Skeletal muscle satellite cell (primary cell): Measurements from ENCODE around the gene BCL2L14.

ENCODE experiments used
- H3K27me3 ChIP-seq: 2 replicates; pipeline ENCODE4 v1.7.0; 2013; ENCODE audit warnings: low read length; ENCODE audit not compliant: control insufficient read depth, insufficient read depth
- H3K36me3 ChIP-seq: 2 replicates; pipeline ENCODE4 v1.7.0; 2013; ENCODE audit warnings: mild to moderate bottlenecking, control low read depth, low read length; ENCODE audit not compliant: insufficient read depth
- H3K4me1 ChIP-seq: 2 replicates; pipeline ENCODE4 v1.7.0; 2013; ENCODE audit warnings: low read length; ENCODE audit not compliant: control insufficient read depth, insufficient read depth
- H3K4me2 ChIP-seq: 2 replicates; pipeline ENCODE4 v1.7.0; 2013; ENCODE audit warnings: mild to moderate bottlenecking, low read length
- H3K4me3 ChIP-seq: 2 replicates; pipeline ENCODE4 v1.7.0; 2013; ENCODE audit warnings: low read length
- H3K9ac ChIP-seq: 2 replicates; pipeline ENCODE4 v1.7.0; 2013; ENCODE audit warnings: mild to moderate bottlenecking, low read depth, low read length, moderate library complexity
- H3K9me3 ChIP-seq: replicated peaks from 2 replicates; pipeline ENCODE4 v1.7.0; 2013; ENCODE audit warnings: mild to moderate bottlenecking, control low read depth, low read length

BCL2L14 gene

GRCh38 chr12:12064596-12064995 lies 6.1 kb upstream of the BCL2L14 start:
- H3K4me3 ChIP-seq: no peak overlapping the region
- H3K9me3 ChIP-seq: no peaks in the 10 kb centered on the region
- H3K36me3 ChIP-seq: no peaks in the 10 kb centered on the region
- H3K4me1 ChIP-seq: no peaks in the 10 kb centered on the region
- H3K9ac ChIP-seq: no peak overlapping the region
- H3K27me3 ChIP-seq: peaks cover 6% of the 10 kb centered on the region
- H3K4me2 ChIP-seq: no peak overlapping the region

GRCh38 chr12:12068751-12069150 lies 2.0 kb upstream of the BCL2L14 start:
- no peaks in the 10 kb centered on the region for H3K36me3 ChIP-seq
- no peak overlapping the region for H3K4me2 ChIP-seq
- no peaks in the 10 kb centered on the region for H3K4me1 ChIP-seq
- H3K4me3 ChIP-seq: no peak overlapping the region
- H3K9ac ChIP-seq: no peak overlapping the region
- H3K27me3 ChIP-seq: peaks cover 24% of the 10 kb centered on the region
- H3K9me3 ChIP-seq: no peaks in the 10 kb centered on the region

GRCh38 chr12:12069821-12070548 lies 754 bp upstream of the BCL2L14 start:
- peaks cover 24% of the 10 kb centered on the region for H3K27me3 ChIP-seq
- H3K9me3 ChIP-seq: no peaks in the 10 kb centered on the region
- no peaks in the 10 kb centered on the region for H3K4me1 ChIP-seq
- H3K36me3 ChIP-seq: no peaks in the 10 kb centered on the region
- H3K4me3 ChIP-seq: no peak overlapping the region
- H3K4me2 ChIP-seq: no peak overlapping the region
- no peak overlapping the region for H3K9ac ChIP-seq

- Histone ChIP-seq H3K9me3 (no peaks in the 10 kb centered on the region), H3K4me2 (no peak overlapping the region), H3K36me3 (no peaks in the 10 kb centered on the region), H3K27me3 (peaks cover 30% of the 10 kb centered on the region), H3K4me3 (no peak overlapping the region), H3K9ac (no peak overlapping the region), H3K4me1 (no peaks in the 10 kb centered on the region)
These were observed 1.5 kb downstream of the BCL2L14 start for GRCh38 chr12:12072064-12072760.

DNA sequence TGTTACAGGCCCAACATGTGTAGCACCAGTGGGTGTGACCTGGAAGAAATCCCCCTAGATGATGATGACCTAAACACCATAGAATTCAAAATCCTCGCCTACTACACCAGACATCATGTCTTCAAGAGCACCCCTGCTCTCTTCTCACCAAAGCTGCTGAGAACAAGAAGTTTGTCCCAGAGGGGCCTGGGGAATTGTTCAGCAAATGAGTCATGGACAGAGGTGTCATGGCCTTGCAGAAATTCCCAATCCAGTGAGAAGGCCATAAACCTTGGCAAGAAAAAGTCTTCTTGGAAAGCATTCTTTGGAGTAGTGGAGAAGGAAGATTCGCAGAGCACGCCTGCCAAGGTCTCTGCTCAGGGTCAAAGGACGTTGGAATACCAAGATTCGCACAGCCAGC lies 8.6 kb downstream of the BCL2L14 start:
- Histone ChIP-seq H3K9me3 (no peaks in the 10 kb centered on the region), H3K4me3 (no peak overlapping the region), H3K27me3 (peaks cover 6% of the 10 kb centered on the region), H3K4me1 (no peaks in the 10 kb centered on the region), H3K9ac (no peak overlapping the region), H3K4me2 (no peak overlapping the region), H3K36me3 (no peaks in the 10 kb centered on the region)

- Histone ChIP-seq H3K4me1 (no peaks in the 10 kb centered on the region), H3K9ac (peak overlapping the region; percentile 25), H3K36me3 (no peaks in the 10 kb centered on the region), H3K27me3 (peaks cover under 1% of the 10 kb centered on the region), H3K9me3 (no peaks in the 10 kb centered on the region), H3K4me3 (no peak overlapping the region), H3K4me2 (no peak overlapping the region)
These were observed 11.2 kb downstream of the BCL2L14 start for GRCh38 chr12:12081836-12082497.

DNA sequence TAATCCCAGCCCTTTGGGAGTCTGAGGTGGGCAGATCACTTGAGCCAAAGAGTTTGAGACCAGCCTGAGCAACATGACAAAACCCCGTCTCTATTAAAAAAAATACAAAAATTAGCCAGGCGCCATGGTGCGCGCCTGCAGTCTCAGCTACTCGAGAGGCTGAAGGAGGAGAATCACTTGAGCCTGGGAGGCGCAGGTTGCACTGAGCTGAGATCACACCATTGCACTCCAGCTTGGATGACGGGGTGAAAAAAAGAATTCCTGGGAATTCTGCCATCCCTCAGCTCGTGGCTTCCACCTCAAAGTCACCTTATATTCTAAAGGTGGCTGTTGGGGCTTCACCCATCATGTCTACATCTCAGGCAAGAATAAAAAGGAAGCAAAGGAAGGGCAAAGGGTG lies 12.9 kb downstream of the BCL2L14 start:
- no peak overlapping the region for H3K4me3 ChIP-seq
- no peaks in the 10 kb centered on the region for H3K4me1 ChIP-seq
- no peaks in the 10 kb centered on the region for H3K9me3 ChIP-seq
- no peaks in the 10 kb centered on the region for H3K36me3 ChIP-seq
- H3K9ac ChIP-seq: no peak overlapping the region
- no peaks in the 10 kb centered on the region for H3K27me3 ChIP-seq
- H3K4me2 ChIP-seq: no peak overlapping the region

- Histone ChIP-seq H3K9me3 (no peaks in the 10 kb centered on the region), H3K36me3 (no peaks in the 10 kb centered on the region), H3K4me3 (no peak overlapping the region), H3K4me2 (no peak overlapping the region), H3K4me1 (no peaks in the 10 kb centered on the region), H3K27me3 (no peaks in the 10 kb centered on the region), H3K9ac (no peak overlapping the region)
These were observed 15.6 kb downstream of the BCL2L14 start for GRCh38 chr12:12086362-12086761.

DNA sequence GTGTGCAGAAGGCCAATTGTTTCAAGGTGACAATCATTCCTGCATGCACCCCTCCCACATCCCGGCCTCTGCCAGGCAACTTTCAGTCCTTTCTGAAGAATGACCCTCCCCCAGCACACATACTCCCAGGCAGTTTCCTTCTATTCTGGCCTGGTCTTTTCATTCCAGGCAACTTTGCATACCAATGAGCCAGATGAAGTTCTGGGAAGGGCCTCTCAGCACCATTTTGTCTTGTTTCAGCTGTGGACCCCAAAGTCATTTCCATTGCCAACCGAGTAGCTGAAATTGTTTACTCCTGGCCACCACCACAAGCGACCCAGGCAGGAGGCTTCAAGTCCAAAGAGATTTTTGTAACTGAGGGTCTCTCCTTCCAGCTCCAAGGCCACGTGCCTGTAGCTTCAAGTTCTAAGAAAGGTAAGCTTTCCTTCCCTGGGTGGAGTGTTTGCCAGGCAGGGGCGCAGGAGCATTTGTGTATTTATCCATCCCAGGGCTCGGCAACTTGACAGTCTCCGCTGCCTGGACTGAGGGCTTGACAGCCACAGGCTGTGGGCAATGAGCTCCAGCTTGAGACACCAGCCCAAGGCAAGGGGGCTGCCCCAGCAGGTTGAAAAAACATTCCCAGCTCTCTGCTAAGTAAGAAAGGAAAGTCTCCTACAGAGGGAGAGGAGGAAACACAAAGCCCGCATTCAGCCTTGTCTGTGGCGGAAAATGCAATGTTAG lies 16.4 kb downstream of the BCL2L14 start:
- no peaks in the 10 kb centered on the region for H3K4me1 ChIP-seq
- no peaks in the 10 kb centered on the region for H3K9me3 ChIP-seq
- H3K27me3 ChIP-seq: peaks cover 6% of the 10 kb centered on the region
- H3K36me3 ChIP-seq: no peaks in the 10 kb centered on the region
- H3K9ac ChIP-seq: no peak overlapping the region
- no peak overlapping the region for H3K4me2 ChIP-seq
- H3K4me3 ChIP-seq: no peak overlapping the region

DNA sequence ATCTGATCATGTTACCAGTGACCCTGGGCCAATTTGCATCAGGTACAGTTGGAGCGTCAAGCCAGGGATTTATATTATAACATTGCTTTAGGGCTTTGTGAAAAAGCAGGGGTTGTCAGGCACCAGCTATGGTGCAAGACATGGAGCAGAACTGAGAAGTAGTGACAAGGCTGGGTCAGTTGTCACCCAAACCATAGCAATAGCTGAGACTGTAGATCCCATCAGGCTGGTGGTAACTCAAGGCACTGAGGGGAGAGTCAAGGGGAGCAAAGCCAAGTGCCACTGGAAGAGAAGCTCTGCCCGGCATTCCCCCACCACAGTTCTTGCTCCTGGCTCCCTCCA lies 16.9 kb downstream of the BCL2L14 start:
- no peaks in the 10 kb centered on the region for H3K9me3 ChIP-seq
- H3K9ac ChIP-seq: no peak overlapping the region
- peaks cover 6% of the 10 kb centered on the region for H3K27me3 ChIP-seq
- H3K4me1 ChIP-seq: peaks cover 4% of the 10 kb centered on the region
- H3K36me3 ChIP-seq: no peaks in the 10 kb centered on the region
- H3K4me3 ChIP-seq: no peak overlapping the region
- no peak overlapping the region for H3K4me2 ChIP-seq

- H3K27me3 ChIP-seq: peaks cover 6% of the 10 kb centered on the region
- H3K4me3 ChIP-seq: no peak overlapping the region
- H3K4me2 ChIP-seq: no peak overlapping the region
- H3K9ac ChIP-seq: no peak overlapping the region
- no peaks in the 10 kb centered on the region for H3K36me3 ChIP-seq
- peaks cover 9% of the 10 kb centered on the region for H3K4me1 ChIP-seq
- no peaks in the 10 kb centered on the region for H3K9me3 ChIP-seq
These were observed 17.4 kb downstream of the BCL2L14 start for GRCh38 chr12:12088147-12088546.
